Testis (tissue), 2 donors: ENCODE results near the gene MECR.

Experiments used
- CTCF ChIP-seq, 3 experiments: fragments of 450-650 bp in 2 of 3; fragments of 200-600 bp in 1 of 3; sonication (generic) in 1 of 3; IDR thresholded peaks; one replicate each; pipeline ENCODE4 v1.5.1; 2016 to 2019; ENCODE audit warnings: antibody characterized with exemption in 3 of 3, mild to moderate bottlenecking in 2 of 3, moderate library complexity in 1 of 3
- POLR2A ChIP-seq: fragments of 450-650 bp; IDR thresholded peaks from one replicate; pipeline ENCODE4 v1.6.1; 2017; ENCODE audit warnings: antibody characterized with exemption, mild to moderate bottlenecking, moderate library complexity

- TF ChIP-seq POLR2A (no peak), CTCF (IDR thresholded peaks at IDR 0.05) (no peak)
Measured at GRCh38 chr1:29240986-29241385, 10.3 kb upstream of the MECR start.
